ENCODE measurements around the gene SBNO2.

Gene SBNO2

DNA sequence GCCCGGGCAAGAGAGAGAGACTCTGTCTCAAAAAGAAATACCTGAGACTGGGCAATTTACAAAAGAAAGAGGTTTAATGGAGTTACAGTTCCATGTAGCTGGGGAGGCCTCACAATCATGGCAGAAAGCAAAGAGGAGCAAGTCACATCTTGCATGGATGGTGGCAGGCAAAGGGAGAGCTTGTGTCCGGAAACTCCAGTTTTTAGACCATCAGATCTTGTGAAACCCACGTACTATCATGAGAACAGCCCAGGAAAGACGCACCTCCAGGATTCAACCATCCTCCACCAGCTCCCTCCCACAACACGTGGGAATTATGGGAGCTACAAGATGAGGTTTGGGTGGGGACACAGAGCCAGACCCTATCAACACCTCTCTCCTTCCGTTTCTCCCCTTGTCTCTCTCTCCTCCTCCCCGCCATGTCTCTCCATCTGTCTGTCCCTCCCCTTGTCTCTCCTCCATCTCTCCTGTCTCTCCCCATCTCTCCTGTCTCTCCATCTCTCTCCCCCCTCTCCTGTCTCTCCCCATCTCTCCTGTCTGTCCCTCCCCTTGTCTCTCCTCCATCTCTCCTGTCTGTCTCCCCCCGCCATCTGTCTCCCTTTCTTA, 88.9 kb downstream of the SBNO2 start:
- DNase-seq: no peak

GRCh38 chr19:1084024-1084868, 89.8 kb downstream of the SBNO2 start:
- no peak for DNase-seq

DNA sequence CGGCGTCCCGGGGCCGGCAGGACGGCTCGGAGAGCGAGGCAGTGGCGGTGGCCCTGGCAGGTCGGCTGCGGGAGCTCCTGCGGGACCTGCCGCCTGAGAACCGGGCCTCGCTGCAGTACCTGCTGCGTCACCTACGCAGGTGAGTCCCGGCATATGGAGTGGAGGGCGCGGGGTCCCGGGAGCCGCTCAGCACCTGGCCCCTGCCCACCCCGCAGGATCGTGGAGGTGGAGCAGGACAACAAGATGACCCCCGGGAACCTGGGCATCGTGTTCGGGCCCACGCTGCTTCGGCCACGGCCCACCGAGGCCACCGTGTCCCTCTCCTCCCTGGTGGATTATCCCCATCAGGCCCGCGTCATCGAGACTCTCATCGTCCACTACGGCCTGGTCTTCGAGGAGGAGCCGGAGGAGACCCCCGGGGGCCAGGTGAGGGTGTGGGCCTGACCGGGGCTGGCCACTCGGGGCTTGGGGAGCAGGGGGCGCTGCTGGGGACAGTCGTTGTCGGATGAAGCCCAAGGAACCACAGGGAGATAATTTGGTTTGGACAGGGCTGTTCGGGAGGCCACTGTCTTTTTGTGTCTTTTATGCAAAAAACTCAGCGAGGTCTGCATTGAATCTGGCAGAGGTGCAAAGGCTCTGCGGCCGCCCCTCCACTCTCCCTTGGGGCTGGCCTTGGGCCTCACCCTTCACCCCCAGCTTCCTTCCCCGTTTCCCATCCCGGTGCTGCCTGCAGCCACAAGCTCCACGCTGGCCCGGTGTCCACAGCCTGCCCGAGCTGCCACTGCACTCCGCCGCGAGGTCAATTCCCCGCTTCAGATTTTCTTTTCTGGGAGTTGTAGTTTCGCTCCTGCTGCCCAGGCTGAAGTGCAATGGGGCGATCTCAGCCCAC, 90.9 kb downstream of the SBNO2 start:
- DNase-seq: no peak

GRCh38 chr19:1082165-1082927, 91.7 kb downstream of the SBNO2 start:
- peak; percentile 83 to 97 (median 87) for DNase-seq

DNA sequence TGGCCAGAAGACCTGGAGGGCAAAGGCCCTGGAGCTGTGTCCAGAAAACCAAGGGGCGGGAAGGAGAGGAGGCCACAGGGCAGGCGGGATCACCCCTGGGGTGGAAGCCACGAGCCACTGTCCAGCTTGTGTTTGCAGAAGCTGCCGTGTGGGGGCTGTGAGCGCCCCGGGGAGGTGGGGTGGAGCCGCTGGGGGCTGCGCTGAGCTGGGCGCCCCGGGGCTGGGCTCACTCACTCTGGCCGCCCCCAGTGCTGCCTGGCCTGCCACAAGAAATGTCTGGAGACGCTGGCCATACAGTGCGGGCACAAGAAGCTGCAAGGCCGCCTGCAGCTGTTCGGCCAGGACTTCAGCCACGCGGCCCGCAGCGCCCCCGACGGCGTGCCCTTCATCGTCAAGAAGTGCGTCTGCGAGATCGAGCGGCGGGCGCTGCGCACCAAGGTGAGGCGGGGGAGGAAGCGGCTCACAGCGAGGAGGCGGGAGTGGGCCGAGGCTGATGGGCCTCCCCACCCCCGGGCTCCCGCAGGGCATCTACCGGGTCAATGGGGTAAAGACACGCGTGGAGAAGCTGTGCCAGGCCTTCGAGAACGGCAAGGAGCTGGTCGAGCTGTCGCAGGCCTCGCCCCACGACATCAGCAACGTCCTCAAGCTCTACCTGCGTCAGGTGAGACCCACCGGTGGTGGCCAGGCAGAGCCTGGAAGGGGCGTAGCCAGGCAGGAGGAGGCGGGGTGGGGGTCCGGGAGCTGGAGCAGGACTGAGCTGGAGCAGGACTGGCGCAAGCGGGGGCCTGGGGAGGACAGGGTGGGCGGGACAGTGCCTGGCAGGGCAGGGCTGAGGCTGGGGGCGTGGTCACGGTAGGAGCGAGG, 92.5 kb downstream of the SBNO2 start:
- DNase-seq: no peak

GRCh38 chr19:1080360-1081161, 93.5 kb downstream of the SBNO2 start:
- no peak for DNase-seq

- peak in 3 of 5 donors; percentile 42 to 93 (median 63) for DNase-seq
These were observed 94.4 kb downstream of the SBNO2 start for GRCh38 chr19:1079566-1080111.

DNA sequence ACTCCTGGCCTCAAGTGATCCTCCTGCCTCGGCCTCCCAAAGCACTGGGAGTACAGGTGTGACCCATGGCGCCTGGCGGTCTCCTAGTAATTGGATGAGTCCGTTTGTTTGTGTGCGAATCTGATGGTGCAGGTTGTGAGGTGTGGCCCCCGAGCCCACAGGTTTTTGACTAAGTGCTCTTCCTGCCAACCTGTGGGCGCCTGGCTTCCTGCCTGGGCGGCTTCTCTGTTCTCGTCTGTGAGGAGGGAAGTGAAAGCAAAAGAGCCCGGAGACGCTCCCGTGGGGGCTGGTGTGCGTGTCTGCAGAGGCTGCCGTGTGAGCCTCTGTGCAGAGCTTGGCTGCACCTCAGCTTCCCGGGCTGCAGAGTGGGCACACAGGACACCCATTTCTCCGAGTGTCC, 97.1 kb downstream of the SBNO2 start:
- DNase-seq: peak; percentile 87 to 97 (median 93)

GRCh38 chr19:1076046-1076386, 98.1 kb downstream of the SBNO2 start:
- no peak for DNase-seq

DNA sequence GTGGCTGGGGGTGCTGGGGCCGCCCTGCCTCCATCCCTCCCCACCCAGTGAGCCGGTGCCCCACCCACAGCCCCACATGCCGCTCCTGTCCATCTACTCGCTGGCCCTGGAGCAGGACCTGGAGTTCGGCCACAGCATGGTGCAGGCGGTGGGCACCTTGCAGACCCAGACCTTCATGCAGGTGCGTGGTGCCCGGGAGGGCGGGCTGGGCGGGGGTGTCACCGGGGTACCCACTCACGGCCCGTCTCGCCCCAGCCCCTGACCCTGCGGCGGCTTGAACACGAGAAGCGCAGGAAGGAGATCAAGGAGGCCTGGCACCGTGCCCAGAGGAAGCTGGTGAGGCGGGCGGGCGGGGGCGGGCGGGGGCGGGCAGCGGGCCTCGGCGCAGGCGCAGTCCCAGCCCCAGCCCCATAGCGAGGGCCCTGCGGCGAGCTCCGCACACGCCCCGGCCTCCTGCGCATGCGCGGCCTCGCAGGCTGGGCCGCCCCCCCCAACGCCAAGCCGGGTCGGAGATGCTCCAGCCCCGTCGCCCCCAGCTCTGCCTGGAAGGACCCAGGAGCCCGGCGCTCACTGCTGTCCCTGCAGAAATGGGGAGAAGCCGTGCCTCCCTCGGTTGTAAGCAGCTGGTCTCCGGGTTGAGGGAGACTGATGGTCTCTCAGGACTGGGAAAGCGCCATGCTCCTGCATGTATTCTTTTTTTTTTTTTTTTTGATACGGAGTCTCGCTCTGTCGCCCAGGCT, 99.4 kb downstream of the SBNO2 start:
- DNase-seq: peak; percentile 89 to 97 (median 93)

DNA sequence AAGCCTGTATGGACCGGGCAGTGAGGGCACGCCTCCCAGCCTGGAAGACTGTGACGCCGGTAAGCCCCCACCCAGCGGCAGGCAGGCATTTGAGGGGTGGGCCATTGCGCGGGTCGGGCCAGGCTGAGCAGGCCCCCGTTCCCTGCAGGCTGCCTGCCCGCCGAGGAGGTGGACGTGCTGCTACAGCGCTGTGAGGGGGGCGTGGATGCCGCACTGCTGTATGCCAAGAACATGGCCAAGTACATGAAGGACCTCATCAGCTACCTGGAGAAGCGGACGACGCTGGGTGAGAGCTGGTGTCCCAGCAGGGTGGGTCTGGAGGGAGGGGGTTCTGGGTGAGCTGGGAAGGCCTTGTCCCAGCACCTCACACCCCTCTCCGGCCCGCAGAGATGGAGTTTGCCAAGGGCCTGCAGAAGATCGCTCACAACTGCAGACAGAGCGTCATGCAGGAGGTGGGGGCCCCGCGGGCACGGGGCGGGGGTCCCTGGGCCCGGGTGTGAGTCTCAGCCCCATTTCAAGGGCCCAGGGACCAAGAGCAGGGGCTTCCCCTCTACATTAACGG, 100.0 kb downstream of the SBNO2 start:
- DNase-seq: no peak

DNA sequence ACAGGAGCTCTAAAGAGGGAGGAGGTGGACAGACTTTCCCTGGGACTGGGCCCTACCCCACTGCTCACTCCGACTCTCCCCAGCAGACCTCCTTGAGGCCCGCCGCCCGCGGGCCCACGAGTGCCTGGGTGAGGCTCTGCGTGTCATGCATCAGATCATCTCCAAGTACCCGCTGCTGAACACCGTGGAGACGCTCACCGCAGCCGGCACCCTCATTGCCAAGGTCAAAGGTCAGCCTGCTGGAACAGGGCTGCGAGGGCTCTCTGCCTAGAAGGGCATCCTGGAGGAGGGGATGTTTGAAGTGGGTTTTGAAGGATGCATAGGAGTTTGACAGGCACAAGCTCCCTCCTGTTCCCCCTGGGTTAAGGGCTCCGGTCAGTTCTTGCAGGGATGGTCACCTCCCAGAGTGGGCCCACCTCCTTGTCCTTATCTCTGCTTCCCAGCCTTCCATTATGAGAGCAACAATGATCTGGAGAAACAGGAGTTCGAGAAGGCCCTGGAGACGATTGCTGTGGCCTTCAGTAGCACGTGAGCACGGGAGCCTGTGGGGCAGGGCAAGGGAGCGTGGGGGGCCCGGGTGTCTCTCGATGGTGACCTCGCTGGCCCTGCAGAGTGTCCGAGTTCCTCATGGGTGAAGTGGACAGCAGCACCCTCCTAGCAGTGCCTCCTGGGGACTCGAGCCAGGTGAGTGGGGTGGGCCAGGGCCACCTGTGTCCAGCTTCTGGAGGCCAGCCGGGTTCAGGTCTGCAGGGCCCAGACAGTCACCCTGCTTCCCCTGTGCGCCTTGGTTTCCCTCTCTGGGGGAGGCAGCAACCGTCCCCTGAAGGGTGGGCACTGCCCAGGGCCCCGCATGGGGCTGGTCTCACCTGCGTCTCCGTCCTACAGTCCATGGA, 100.8 kb downstream of the SBNO2 start:
- no peak for DNase-seq

DNA sequence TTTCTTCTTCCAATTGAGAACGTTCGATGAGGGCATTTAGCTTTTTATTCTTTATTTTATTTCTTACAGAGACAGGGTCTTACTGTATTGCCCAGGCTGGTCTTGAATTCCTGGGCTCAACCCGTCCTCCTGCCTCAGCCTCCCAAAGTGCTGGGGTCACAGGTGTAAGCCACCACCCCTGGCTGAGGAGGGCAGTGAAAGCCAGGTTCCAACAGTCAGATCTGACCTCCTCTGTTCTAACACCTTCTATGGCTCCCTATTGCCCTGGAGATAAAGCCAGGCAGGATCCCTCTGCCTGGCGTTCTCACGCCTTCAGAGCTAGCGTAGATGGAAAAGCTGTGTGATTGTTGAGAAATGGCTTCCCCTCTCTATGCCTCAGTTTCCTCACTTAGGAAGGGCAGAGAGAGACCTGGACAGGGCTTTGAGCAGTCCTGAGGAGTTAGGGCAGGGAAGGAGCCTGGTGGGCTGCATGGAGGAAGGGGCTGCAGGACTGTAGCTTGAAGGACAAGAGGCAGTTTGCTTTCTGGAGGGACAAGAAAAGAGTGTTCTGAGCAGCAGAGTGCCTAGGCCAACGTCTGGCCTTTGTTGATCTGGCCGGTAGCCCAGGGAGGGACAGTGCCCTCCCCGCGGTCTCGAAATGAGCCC, 101.6 kb downstream of the SBNO2 start:
- DNase-seq: no peak

- no peak for DNase-seq
These were observed 102.9 kb downstream of the SBNO2 start for GRCh38 chr19:1070931-1071791.

DNA sequence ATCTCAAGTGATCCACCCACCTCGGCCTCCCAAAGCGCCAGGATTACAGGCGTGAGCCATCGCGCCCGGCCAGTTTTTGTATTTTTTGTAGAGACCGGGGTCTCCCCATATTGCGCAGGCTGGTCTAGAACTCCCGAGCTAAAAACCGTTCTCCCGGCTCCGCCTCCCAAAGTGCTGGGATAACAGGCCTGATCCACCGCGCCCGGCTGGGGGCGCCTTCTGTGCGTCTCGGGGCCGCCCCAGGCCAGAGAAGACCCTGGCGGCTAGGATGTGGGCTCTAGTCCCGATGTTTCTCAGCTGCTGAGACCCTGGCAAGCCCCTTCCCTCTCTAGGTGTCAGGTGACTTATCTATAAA, 103.5 kb downstream of the SBNO2 start:
- no peak for DNase-seq

DNA sequence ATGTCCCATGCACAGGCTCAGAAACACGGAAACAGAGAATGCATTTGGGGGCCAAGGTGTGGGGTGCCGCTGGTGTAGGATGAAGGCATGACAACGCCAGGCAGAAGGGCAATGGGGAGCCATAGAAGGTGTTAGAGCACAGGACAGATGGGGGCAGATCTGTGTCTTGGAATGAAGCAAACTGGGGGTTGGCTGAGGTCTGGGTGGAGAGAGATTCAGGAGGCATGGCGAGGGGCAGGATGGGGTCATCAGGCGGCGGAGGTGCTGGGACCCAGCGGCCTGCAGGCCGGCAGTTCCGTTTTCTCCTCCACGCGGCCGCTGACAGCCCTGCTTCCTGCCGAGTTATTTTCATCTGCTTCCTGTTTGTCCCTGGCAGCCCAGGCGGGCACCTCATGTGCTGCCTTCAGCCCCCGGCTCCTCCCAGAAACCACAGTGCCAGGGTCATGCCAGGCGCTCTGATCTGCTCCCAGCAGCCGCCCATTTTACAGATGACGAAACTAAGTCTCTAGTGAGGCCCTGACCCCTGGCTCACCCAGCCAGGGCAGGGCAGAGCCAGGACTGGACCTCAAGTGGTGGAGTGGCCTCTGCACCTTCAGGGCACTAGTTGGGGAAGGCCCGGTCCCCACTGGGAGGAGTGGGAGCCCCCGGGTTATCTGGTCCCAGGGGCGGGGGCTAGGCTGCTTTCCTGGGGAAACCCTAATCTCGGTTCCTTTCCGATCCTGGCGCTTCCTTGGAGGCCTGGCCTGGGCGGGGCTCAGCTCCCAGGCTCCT, 104.9 kb downstream of the SBNO2 start:
- DNase-seq: peak; percentile 56 to 93 (median 64)
